HG03521 (cell line): Measurements from ENCODE around the gene SPSB4.
A peak's percentile ranks its signal among the peaks of the same experiment; 100 is the strongest.
"Not testable (repeated sequence)": the region's sequence is repeated elsewhere in the genome, so short reads cannot be mapped to it uniquely, and the experiment has no call there.

Source experiments
- ATAC-seq: cut with Tn5 transposase; IDR thresholded peaks from one replicate; pipeline ENCODE4 v1.9.1; 2021; ENCODE audit warnings: mild to moderate bottlenecking, moderate library complexity; ENCODE audit not compliant: unreplicated experiment

The SPSB4 gene

GRCh38 chr3:141050576-141051442 is at the start of gene SPSB4:
Gene SPSB4 (plus strand): TSS chr3:141051347. CDS start chr3:141066105, 14,758 bp downstream.
- no peak for ATAC-seq

- ATAC-seq: no peak
Observed at GRCh38 chr3:141006344-141006743, 44.8 kb upstream of the SPSB4 start.

GRCh38 chr3:141009496-141009895 is 41.7 kb upstream of the SPSB4 start:
- no peak for ATAC-seq

- ATAC-seq: peak; percentile 77
Observed at GRCh38 chr3:141011232-141011996, 39.7 kb upstream of the SPSB4 start.

GRCh38 chr3:141011997-141012262 is 39.2 kb upstream of the SPSB4 start:
- ATAC-seq: no peak

- ATAC-seq: no peak
Observed at GRCh38 chr3:141012571-141012970, 38.6 kb upstream of the SPSB4 start.

GRCh38 chr3:141015481-141015880 is 35.7 kb upstream of the SPSB4 start:
- no peak for ATAC-seq

GRCh38 chr3:141017366-141018322 is 33.5 kb upstream of the SPSB4 start:
- not testable (repeated sequence) for ATAC-seq

GRCh38 chr3:141019244-141019643 is 31.9 kb upstream of the SPSB4 start:
- no peak for ATAC-seq

- ATAC-seq: no peak
Observed at GRCh38 chr3:141020143-141020830, 30.9 kb upstream of the SPSB4 start.

GRCh38 chr3:141021261-141021660 is 29.9 kb upstream of the SPSB4 start:
- ATAC-seq: no peak

GRCh38 chr3:141030296-141030695 is 20.9 kb upstream of the SPSB4 start:
- no peak for ATAC-seq

GRCh38 chr3:141039589-141039988 is 11.6 kb upstream of the SPSB4 start:
- ATAC-seq: no peak

- no peak for ATAC-seq
Observed at GRCh38 chr3:141044695-141045641, 6.2 kb upstream of the SPSB4 start.

- ATAC-seq: no peak
Observed at GRCh38 chr3:141045849-141046248, 5.3 kb upstream of the SPSB4 start.

- no peak for ATAC-seq
Observed at GRCh38 chr3:141047168-141047567, 4.0 kb upstream of the SPSB4 start.

- ATAC-seq: no peak
Observed at GRCh38 chr3:141049681-141050080, 1.5 kb upstream of the SPSB4 start.

GRCh38 chr3:141051443-141052200 is 475 bp downstream of the SPSB4 start:
- no peak for ATAC-seq
